Activated CD4-positive, alpha-beta T cell treated with anti-CD3 and anti-CD28 coated beads, Interleukin-2, Interleukin-4, amounts not matched to agents 100 ng/mL and 50 ng/mL, durations not matched to agents 16 hours and 8 hours (primary cell): Measurements from ENCODE around the gene LYPD8.

Source experiments
- DNase-seq: peaks from one replicate; pipeline ENCODE4 v3.0.0-alpha.2; 2020; ENCODE audit warnings: low spot score

Gene LYPD8

GRCh38 chr1:248757784-248758195, 2.2 kb upstream of the LYPD8 start:
- DNase-seq, result no peak

GRCh38 chr1:248756636-248757035, 1.1 kb upstream of the LYPD8 start:
- DNase-seq, result no peak

- no peak for DNase-seq
Observed at GRCh38 chr1:248756151-248756550, 592 bp upstream of the LYPD8 start.

GRCh38 chr1:248753708-248754280, 1.8 kb downstream of the LYPD8 start:
- DNase-seq, result no peak

GRCh38 chr1:248753029-248753594, 2.4 kb downstream of the LYPD8 start:
- DNase-seq, result no peak

GRCh38 chr1:248752161-248753028, 3.2 kb downstream of the LYPD8 start:
- no peak for DNase-seq

GRCh38 chr1:248751635-248752034, 3.9 kb downstream of the LYPD8 start:
- no peak for DNase-seq

- no peak for DNase-seq
Observed at GRCh38 chr1:248751142-248751541, 4.4 kb downstream of the LYPD8 start.

GRCh38 chr1:248750496-248750895, 5.1 kb downstream of the LYPD8 start:
- DNase-seq, result no peak

GRCh38 chr1:248748211-248748610, 7.3 kb downstream of the LYPD8 start:
- DNase-seq, result no peak

- no peak for DNase-seq
Observed at GRCh38 chr1:248740876-248741275, 14.7 kb downstream of the LYPD8 start.

GRCh38 chr1:248739572-248740205, 15.9 kb downstream of the LYPD8 start:
- DNase-seq, result no peak

- DNase-seq, result no peak
Observed at GRCh38 chr1:248737457-248737856, 18.1 kb downstream of the LYPD8 start.

GRCh38 chr1:248736977-248737376, 18.6 kb downstream of the LYPD8 start:
- no peak for DNase-seq

- DNase-seq, result no peak
Observed at GRCh38 chr1:248733566-248733965, 22.0 kb downstream of the LYPD8 start.

- no peak for DNase-seq
Observed at GRCh38 chr1:248730507-248731335, 24.8 kb downstream of the LYPD8 start.

GRCh38 chr1:248714248-248714647, 41.3 kb downstream of the LYPD8 start:
- no peak for DNase-seq

GRCh38 chr1:248710305-248710900, 45.2 kb downstream of the LYPD8 start:
- no peak for DNase-seq

GRCh38 chr1:248704606-248705005, 51.0 kb downstream of the LYPD8 start:
- no peak for DNase-seq

GRCh38 chr1:248703674-248704073, 51.9 kb downstream of the LYPD8 start:
- no peak for DNase-seq

- no peak for DNase-seq
Observed at GRCh38 chr1:248702714-248703113, 52.8 kb downstream of the LYPD8 start, which contains the start of gene OR14I1. Gene OR14I1 (minus strand): TSS chr1:248702766.
